ENCODE results near the gene MBD5. TPM values are rescaled to one million over a fixed set of nuclear protein-coding genes. Genes with fewer than 3 reads are reported as not detected.
A peak's percentile ranks its signal among the peaks of the same experiment; 100 is the strongest.
"Not testable (repeated sequence)": the region's sequence is repeated elsewhere in the genome, so short reads cannot be mapped to it uniquely, and the experiment has no call there.

The MBD5 gene
- polyA plus RNA-seq, 1 donor (not counting 4 experiments of a cell fraction or from before 2014, with no cell fraction given), result 20.1 TPM

DNA sequence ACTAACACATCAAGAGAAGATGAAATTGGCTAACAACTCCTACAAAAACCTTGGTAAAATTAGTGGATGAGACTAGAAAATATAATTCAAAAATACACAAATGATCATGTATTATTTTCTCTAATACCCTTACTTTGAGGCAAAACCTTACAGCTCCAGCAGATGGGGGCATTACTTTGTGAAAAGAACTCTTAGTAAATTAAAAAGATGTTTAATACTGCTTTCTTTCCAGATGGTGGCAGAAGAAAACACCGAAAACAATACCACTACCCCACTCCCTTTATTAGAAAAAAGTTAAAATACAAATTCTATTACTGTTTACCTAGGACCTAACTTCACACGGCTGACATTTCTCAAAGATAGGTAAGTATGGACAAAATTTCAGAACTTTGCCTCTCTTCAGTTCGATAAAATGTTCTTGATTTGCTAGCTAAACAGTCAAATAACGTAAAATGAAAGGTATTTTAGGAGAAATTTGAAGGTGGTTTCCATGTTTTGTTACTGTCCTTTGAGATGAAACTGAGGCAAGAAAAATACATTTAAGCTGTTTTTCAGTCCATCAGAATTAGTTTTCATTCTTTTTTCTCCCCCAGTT, 31.0 kb upstream of the MBD5 start:
- no peak for DNase-seq (ENCODE audit: low read depth, low spot score)
- dilution Hi-C loops (cut with MboI; ENCODE audit: extremely low pct_ligation_motif_present, low sequenced_read_pairs), result no loop called here
- no peak for FAIRE-seq
- H2AFZ ChIP-seq (ENCODE audit: control insufficient read depth, low read length), result no peak overlapping the region
- H3K79me2 ChIP-seq (ENCODE audit: control insufficient read depth, insufficient read depth, low read length), result peaks cover 47% of the 10 kb centered on the region
- no peaks in the 10 kb centered on the region for H3K4me1 ChIP-seq (ENCODE audit: control insufficient read depth, extremely low read depth, insufficient read depth, low read length)
- no peaks in the 10 kb centered on the region for H3K9me3 ChIP-seq (ENCODE audit: control insufficient read depth, low read depth, low read length)
- H3K27me3 ChIP-seq (ENCODE audit: control insufficient read depth, extremely low read depth, insufficient read depth, low read length), result no peaks in the 10 kb centered on the region
- H3K4me2 ChIP-seq (ENCODE audit: control insufficient read depth, extremely low read depth, insufficient read depth, low read depth, low read length), result no peak overlapping the region
- H3K27ac ChIP-seq (ENCODE audit: control insufficient read depth, insufficient read depth, low read length), result no peak overlapping the region
- no peaks in the 10 kb centered on the region for H4K20me1 ChIP-seq (ENCODE audit: control insufficient read depth, extremely low read depth, insufficient read depth, low read length)
- no peak overlapping the region for H3K9ac ChIP-seq (ENCODE audit: control insufficient read depth, extremely low read depth, insufficient read depth, low read length)
- no peaks in the 10 kb centered on the region for H3K9me1 ChIP-seq (ENCODE audit: control insufficient read depth, extremely low read depth, insufficient read depth, low read length)
- H3K36me3 ChIP-seq (ENCODE audit: control insufficient read depth in 2 of 2, extremely low read depth in 1 of 2, insufficient read depth in 2 of 2, low read length in 2 of 2), result no peaks in the 10 kb centered on the region
- H3K4me3 ChIP-seq (ENCODE audit: control insufficient read depth in 2 of 3, extremely low read depth in 1 of 3, insufficient read depth in 2 of 3, low read depth in 1 of 3, low read length in 3 of 3), result no peak overlapping the region
- TF ChIP-seq, protein P1, sequence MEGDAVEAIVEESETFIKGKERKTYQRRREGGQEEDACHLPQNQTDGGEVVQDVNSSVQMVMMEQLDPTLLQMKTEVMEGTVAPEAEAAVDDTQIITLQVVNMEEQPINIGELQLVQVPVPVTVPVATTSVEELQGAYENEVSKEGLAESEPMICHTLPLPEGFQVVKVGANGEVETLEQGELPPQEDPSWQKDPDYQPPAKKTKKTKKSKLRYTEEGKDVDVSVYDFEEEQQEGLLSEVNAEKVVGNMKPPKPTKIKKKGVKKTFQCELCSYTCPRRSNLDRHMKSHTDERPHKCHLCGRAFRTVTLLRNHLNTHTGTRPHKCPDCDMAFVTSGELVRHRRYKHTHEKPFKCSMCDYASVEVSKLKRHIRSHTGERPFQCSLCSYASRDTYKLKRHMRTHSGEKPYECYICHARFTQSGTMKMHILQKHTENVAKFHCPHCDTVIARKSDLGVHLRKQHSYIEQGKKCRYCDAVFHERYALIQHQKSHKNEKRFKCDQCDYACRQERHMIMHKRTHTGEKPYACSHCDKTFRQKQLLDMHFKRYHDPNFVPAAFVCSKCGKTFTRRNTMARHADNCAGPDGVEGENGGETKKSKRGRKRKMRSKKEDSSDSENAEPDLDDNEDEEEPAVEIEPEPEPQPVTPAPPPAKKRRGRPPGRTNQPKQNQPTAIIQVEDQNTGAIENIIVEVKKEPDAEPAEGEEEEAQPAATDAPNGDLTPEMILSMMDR (optimal IDR thresholded peaks at IDR 0.05 in 1 of 3, IDR thresholded peaks at IDR 0.05 in 1 of 3, conservative IDR thresholded peaks at IDR 0.05 in 1 of 3; ENCODE audit: extremely low read depth in 1 of 3, insufficient read depth in 2 of 3, low read length in 3 of 3), result peak in 2 of 3 experiments; percentile 9 to 32
- no peak for TF ChIP-seq EZH2 (IDR thresholded peaks at IDR 0.05; ENCODE audit: low read length)

DNA sequence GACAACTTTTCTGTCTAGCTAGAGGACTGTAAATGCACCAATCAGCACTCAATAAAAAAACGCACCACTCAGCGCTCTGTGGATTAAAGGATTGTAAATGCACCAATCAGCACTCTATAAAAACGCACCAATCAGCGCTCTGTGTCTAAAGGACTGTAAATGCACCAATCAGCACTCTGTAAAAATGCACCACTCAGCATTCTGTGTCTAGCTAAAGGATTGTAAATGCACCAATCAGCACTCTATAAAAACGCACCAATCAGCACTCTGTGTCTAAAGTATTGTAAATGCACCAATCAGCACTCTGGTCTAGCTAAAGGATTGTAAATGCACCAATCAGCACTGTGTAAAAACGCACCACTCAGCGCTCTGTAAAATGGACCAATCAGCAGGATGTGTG, 25.9 kb upstream of the MBD5 start:
- H3K4me2 ChIP-seq (ENCODE audit: control insufficient read depth, extremely low read depth, insufficient read depth, low read depth, low read length); H3K36me3 ChIP-seq (ENCODE audit: control insufficient read depth in 2 of 2, extremely low read depth in 1 of 2, insufficient read depth in 2 of 2, low read length in 2 of 2); DNase-seq (ENCODE audit: low read depth, low spot score); H3K4me1 ChIP-seq (ENCODE audit: control insufficient read depth, extremely low read depth, insufficient read depth, low read length); H3K27me3 ChIP-seq (ENCODE audit: control insufficient read depth, extremely low read depth, insufficient read depth, low read length); H3K4me3 ChIP-seq (ENCODE audit: control insufficient read depth in 2 of 3, extremely low read depth in 1 of 3, insufficient read depth in 2 of 3, low read depth in 1 of 3, low read length in 3 of 3); dilution Hi-C loops (cut with MboI; ENCODE audit: extremely low pct_ligation_motif_present, low sequenced_read_pairs); H3K9me3 ChIP-seq (ENCODE audit: control insufficient read depth, low read depth, low read length); H2AFZ ChIP-seq (ENCODE audit: control insufficient read depth, low read length); FAIRE-seq; H4K20me1 ChIP-seq (ENCODE audit: control insufficient read depth, extremely low read depth, insufficient read depth, low read length); H3K9me1 ChIP-seq (ENCODE audit: control insufficient read depth, extremely low read depth, insufficient read depth, low read length); H3K27ac ChIP-seq (ENCODE audit: control insufficient read depth, insufficient read depth, low read length); H3K9ac ChIP-seq (ENCODE audit: control insufficient read depth, extremely low read depth, insufficient read depth, low read length): not testable (repeated sequence)
- H3K79me2 ChIP-seq (ENCODE audit: control insufficient read depth, insufficient read depth, low read length), result peaks cover 55% of the 10 kb centered on the region

DNA sequence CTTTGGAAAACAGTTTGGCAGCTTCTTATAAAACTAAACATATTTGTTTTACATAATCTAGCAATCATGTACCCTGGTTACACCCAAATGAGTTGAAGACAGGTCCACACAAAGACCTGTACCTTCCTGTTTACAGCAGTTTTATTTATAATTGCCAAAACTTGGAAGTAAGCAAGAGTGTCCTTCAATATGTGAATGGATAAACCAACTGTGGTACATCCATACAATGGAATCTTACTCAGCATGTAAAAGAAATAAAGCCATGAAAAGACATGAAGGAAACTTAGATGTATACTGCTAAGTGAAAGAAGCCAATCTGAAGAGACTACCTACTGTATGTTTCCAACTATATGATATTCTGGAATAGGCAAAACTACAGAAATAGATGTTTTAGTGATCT, 24.1 kb upstream of the MBD5 start:
- no peak overlapping the region for H3K4me2 ChIP-seq (ENCODE audit: control insufficient read depth, extremely low read depth, insufficient read depth, low read depth, low read length)
- no peaks in the 10 kb centered on the region for H3K9me3 ChIP-seq (ENCODE audit: control insufficient read depth, low read depth, low read length)
- TF ChIP-seq, protein P1 (optimal IDR thresholded peaks at IDR 0.05 in 1 of 3, IDR thresholded peaks at IDR 0.05 in 1 of 3, conservative IDR thresholded peaks at IDR 0.05 in 1 of 3; ENCODE audit: extremely low read depth in 1 of 3, insufficient read depth in 2 of 3, low read length in 3 of 3), result no peak
- TF ChIP-seq EZH2 (IDR thresholded peaks at IDR 0.05; ENCODE audit: low read length), result no peak
- H3K27ac ChIP-seq (ENCODE audit: control insufficient read depth, insufficient read depth, low read length), result no peak overlapping the region
- dilution Hi-C loops (cut with MboI; ENCODE audit: extremely low pct_ligation_motif_present, low sequenced_read_pairs), result no loop called here
- H3K79me2 ChIP-seq (ENCODE audit: control insufficient read depth, insufficient read depth, low read length), result peaks cover 65% of the 10 kb centered on the region
- no peak overlapping the region for H2AFZ ChIP-seq (ENCODE audit: control insufficient read depth, low read length)
- no peaks in the 10 kb centered on the region for H3K4me1 ChIP-seq (ENCODE audit: control insufficient read depth, extremely low read depth, insufficient read depth, low read length)
- FAIRE-seq, result no peak
- H3K36me3 ChIP-seq (ENCODE audit: control insufficient read depth in 2 of 2, extremely low read depth in 1 of 2, insufficient read depth in 2 of 2, low read length in 2 of 2), result peaks cover 0 to 3% of the 10 kb centered on the region in 2 experiments
- no peak overlapping the region for H3K4me3 ChIP-seq (ENCODE audit: control insufficient read depth in 2 of 3, extremely low read depth in 1 of 3, insufficient read depth in 2 of 3, low read depth in 1 of 3, low read length in 3 of 3)
- H3K9me1 ChIP-seq (ENCODE audit: control insufficient read depth, extremely low read depth, insufficient read depth, low read length), result no peaks in the 10 kb centered on the region
- no peaks in the 10 kb centered on the region for H3K27me3 ChIP-seq (ENCODE audit: control insufficient read depth, extremely low read depth, insufficient read depth, low read length)
- no peak overlapping the region for H3K9ac ChIP-seq (ENCODE audit: control insufficient read depth, extremely low read depth, insufficient read depth, low read length)
- no peak for DNase-seq (ENCODE audit: low read depth, low spot score)
- H4K20me1 ChIP-seq (ENCODE audit: control insufficient read depth, extremely low read depth, insufficient read depth, low read length), result no peaks in the 10 kb centered on the region
